Testis (tissue), 2 donors: ENCODE measurements around the gene TGFBR3.

Source experiments
- POLR2A ChIP-seq: fragments of 450-650 bp; IDR thresholded peaks from one replicate; pipeline ENCODE4 v1.6.1; 2017; ENCODE audit warnings: antibody characterized with exemption, mild to moderate bottlenecking, moderate library complexity
- TF ChIP-seq, protein P1 (sequence below), 3 experiments: fragments of 450-650 bp in 2 of 3; fragments of 200-600 bp in 1 of 3; sonication (generic) in 1 of 3; IDR thresholded peaks; one replicate each; pipeline ENCODE4 v1.5.1; 2016 to 2019; ENCODE audit warnings: antibody characterized with exemption in 3 of 3, mild to moderate bottlenecking in 2 of 3, moderate library complexity in 1 of 3

DNA sequence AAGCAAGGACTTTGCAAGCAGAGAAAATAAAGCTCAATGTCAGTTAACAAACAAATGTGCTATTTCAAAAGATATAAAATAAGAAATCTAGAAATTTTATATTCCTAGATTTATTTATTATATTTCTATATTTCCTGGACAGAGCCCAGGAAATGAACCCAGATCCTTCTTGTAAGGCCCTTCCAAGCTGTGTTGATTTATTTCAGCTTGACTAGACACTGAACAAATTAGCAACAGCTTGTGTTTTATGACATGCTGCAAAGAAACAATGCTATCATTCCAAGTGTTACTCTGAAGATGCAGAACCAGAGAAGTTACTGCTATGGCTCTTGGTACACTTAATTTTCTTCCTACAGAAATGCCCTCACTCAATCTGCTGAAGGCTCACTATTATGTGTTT, 6.2 kb downstream of the TGFBR3 start:
- TF ChIP-seq POLR2A: no peak
- TF ChIP-seq, protein P1, sequence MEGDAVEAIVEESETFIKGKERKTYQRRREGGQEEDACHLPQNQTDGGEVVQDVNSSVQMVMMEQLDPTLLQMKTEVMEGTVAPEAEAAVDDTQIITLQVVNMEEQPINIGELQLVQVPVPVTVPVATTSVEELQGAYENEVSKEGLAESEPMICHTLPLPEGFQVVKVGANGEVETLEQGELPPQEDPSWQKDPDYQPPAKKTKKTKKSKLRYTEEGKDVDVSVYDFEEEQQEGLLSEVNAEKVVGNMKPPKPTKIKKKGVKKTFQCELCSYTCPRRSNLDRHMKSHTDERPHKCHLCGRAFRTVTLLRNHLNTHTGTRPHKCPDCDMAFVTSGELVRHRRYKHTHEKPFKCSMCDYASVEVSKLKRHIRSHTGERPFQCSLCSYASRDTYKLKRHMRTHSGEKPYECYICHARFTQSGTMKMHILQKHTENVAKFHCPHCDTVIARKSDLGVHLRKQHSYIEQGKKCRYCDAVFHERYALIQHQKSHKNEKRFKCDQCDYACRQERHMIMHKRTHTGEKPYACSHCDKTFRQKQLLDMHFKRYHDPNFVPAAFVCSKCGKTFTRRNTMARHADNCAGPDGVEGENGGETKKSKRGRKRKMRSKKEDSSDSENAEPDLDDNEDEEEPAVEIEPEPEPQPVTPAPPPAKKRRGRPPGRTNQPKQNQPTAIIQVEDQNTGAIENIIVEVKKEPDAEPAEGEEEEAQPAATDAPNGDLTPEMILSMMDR (IDR thresholded peaks at IDR 0.05): no peak
